Measurements from ENCODE around the gene SEPHS1.

DNA sequence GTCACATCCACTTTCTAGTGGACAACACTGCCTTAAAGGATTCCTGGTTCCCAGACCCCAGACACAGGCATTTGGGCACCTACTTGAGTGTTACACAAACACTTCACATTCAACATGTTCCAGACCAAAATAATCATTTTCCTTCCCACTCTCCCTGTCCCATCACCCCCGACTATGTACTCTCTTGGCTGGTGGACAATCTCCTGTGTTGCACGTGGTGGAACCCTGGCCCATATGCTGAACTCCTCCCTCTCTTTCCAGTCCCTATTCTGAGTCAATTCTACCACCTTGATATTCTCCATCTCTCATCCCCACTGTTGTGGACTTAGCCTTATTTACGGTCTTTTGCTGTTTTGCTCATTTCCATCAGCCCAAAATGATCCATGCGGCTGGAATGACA is 8.3 kb upstream of the SEPHS1 start:
- TF ChIP-seq EZH2 (IDR thresholded peaks at IDR 0.05; ENCODE audit: insufficient read depth, low read length): no peak
- TF ChIP-seq, protein P1, sequence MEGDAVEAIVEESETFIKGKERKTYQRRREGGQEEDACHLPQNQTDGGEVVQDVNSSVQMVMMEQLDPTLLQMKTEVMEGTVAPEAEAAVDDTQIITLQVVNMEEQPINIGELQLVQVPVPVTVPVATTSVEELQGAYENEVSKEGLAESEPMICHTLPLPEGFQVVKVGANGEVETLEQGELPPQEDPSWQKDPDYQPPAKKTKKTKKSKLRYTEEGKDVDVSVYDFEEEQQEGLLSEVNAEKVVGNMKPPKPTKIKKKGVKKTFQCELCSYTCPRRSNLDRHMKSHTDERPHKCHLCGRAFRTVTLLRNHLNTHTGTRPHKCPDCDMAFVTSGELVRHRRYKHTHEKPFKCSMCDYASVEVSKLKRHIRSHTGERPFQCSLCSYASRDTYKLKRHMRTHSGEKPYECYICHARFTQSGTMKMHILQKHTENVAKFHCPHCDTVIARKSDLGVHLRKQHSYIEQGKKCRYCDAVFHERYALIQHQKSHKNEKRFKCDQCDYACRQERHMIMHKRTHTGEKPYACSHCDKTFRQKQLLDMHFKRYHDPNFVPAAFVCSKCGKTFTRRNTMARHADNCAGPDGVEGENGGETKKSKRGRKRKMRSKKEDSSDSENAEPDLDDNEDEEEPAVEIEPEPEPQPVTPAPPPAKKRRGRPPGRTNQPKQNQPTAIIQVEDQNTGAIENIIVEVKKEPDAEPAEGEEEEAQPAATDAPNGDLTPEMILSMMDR (IDR thresholded peaks at IDR 0.05; ENCODE audit: insufficient read depth, low read depth, low read length): no peak

All from astrocyte (in vitro differentiated cells and primary cell).